ENCODE measurements around the gene CHMP1A. TPM values are rescaled to one million over a fixed set of nuclear protein-coding genes. Genes with fewer than 3 reads are reported as not detected.

The CHMP1A gene
- total RNA-seq, 1 experiment from 2014 or later = 59.7 TPM

DNA sequence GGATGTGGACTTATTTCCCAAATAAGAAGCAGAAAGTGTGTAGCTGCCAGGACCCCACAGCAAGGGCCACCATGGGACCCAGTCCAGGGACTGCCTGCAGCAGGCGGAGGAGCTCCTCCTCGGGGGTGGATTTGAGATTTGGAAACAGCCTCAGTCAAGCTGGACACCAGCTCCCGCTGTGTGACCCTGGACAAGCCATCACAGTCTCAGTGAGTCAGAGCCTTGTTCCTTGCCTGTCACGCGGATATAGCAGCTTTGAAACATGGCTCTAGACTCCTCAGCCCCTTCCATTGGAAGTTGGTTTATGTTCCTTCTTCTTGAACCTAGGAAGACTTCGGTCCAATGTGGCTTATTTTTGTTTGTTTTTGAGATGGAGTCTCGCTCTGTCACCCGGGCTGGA is 56.6 kb downstream of the CHMP1A start:
- Mint-ChIP-seq H3K27me3 (ENCODE audit: insufficient read depth, unreplicated experiment) (no peaks in the 10 kb centered on the region), H3K4me1 (ENCODE audit: insufficient read depth, unreplicated experiment) (peaks cover 14% of the 10 kb centered on the region), H3K27ac (ENCODE audit: low read depth, unreplicated experiment) (no peak overlapping the region), H3K4me3 (ENCODE audit: unreplicated experiment) (no peak overlapping the region), H3K36me3 (ENCODE audit: insufficient read depth, unreplicated experiment) (peaks cover 6% of the 10 kb centered on the region), H3K9me3 (ENCODE audit: unreplicated experiment) (no peaks in the 10 kb centered on the region)
- BruUV-seq (replicated peaks) = no TSS peak
- ChIA-PET CTCF (interaction anchor here (0.6 to 2.4 kb wide), 6 partner anchors 9 to 41 kb away, joined by 3 to 18 read pairs (median 5); no protein-coding TSS in a partner anchor), POLR2A (interaction anchor here (0.6 to 2.1 kb wide), 6 partner anchors 12 to 846 kb away, joined by 3 to 5 read pairs (median 4); partner anchors contain the start of genes TCF25 and VPS9D1)
- intact Hi-C loops (cut with micrococcal nuclease) = no loop called here
- DNase-seq (ENCODE audit: unreplicated experiment) = peak; percentile 32
- TF ChIP-seq CTCF (IDR thresholded peaks at IDR 0.05; ENCODE audit: unreplicated experiment) = no peak

GRCh38 chr16:89600427-89600826 is 57.1 kb downstream of the CHMP1A start:
- CTCF ChIA-PET = interaction anchor here (0.7 to 2.4 kb wide), 5 partner anchors 15 to 262 kb away, joined by 3 to 18 read pairs (median 6); no protein-coding TSS in a partner anchor
- intact Hi-C loops (cut with micrococcal nuclease) = no loop called here
- no peak overlapping the region for H3K4me3 Mint-ChIP-seq (ENCODE audit: unreplicated experiment)

DNA sequence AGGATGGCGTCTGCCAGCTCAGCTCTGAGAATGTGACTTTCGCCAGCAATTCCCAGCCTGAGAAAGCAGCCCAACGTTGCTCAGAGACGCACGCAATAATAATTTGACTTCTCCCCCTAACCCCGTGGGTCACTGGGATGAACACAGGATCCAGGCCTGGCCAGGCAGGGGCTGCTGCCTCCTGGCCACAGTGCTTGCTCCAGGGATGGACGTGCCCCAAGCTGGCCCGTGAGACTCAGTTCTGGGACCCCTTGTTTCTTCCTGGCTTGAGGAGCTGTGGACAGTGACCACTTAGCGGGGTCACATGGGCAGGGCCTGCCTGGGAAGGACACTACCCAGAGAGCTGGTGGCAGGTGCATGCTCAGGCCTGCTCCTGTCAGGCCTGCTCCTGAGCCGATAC is 57.6 kb downstream of the CHMP1A start:
- H3K4me1 Mint-ChIP-seq (ENCODE audit: insufficient read depth, unreplicated experiment) = peaks cover 14% of the 10 kb centered on the region
- no peaks in the 10 kb centered on the region for H3K9me3 Mint-ChIP-seq (ENCODE audit: unreplicated experiment)
- no TSS peak for BruUV-seq (replicated peaks)
- H3K27ac Mint-ChIP-seq (ENCODE audit: low read depth, unreplicated experiment) = no peak overlapping the region
- TF ChIP-seq CTCF (IDR thresholded peaks at IDR 0.05; ENCODE audit: unreplicated experiment) = no peak
- peaks cover 6% of the 10 kb centered on the region for H3K36me3 Mint-ChIP-seq (ENCODE audit: insufficient read depth, unreplicated experiment)
- intact Hi-C loops (cut with micrococcal nuclease) = loop anchor here (2.0 kb wide), 1 partner anchor 41 kb away; no protein-coding TSS in a partner anchor
- DNase-seq (ENCODE audit: unreplicated experiment) = no peak
- no peaks in the 10 kb centered on the region for H3K27me3 Mint-ChIP-seq (ENCODE audit: insufficient read depth, unreplicated experiment)
- H3K4me3 Mint-ChIP-seq (ENCODE audit: unreplicated experiment) = no peak overlapping the region
- ChIA-PET CTCF (interaction anchor here (0.7 to 2.4 kb wide), 6 partner anchors 12 to 263 kb away, joined by 3 to 18 read pairs (median 4); no protein-coding TSS in a partner anchor), POLR2A (interaction anchor here (0.7 to 1.6 kb wide), 6 partner anchors 10 to 120 kb away, joined by 3 to 5 read pairs (median 4); partner anchors contain the start of gene VPS9D1)

More at GRCh38 chr16:89600427-89600826, 57.1 kb downstream of the CHMP1A start:
- POLR2A ChIA-PET = interaction anchor here (0.9 to 1.6 kb wide), 5 partner anchors 19 to 120 kb away, joined by 3 to 5 read pairs (median 4); partner anchors contain the start of gene VPS9D1
- H3K4me1 Mint-ChIP-seq (ENCODE audit: insufficient read depth, unreplicated experiment) = peaks cover 14% of the 10 kb centered on the region
- no peaks in the 10 kb centered on the region for H3K9me3 Mint-ChIP-seq (ENCODE audit: unreplicated experiment)
- H3K27me3 Mint-ChIP-seq (ENCODE audit: insufficient read depth, unreplicated experiment) = no peaks in the 10 kb centered on the region
- H3K36me3 Mint-ChIP-seq (ENCODE audit: insufficient read depth, unreplicated experiment) = peaks cover 6% of the 10 kb centered on the region
- TF ChIP-seq CTCF (IDR thresholded peaks at IDR 0.05; ENCODE audit: unreplicated experiment) = no peak
- no peak for DNase-seq (ENCODE audit: unreplicated experiment)
- no TSS peak for BruUV-seq (replicated peaks)
- H3K27ac Mint-ChIP-seq (ENCODE audit: low read depth, unreplicated experiment) = no peak overlapping the region

GRCh38 chr16:89599451-89599858 is 58.1 kb downstream of the CHMP1A start:
- no peaks in the 10 kb centered on the region for H3K9me3 Mint-ChIP-seq (ENCODE audit: unreplicated experiment)
- DNase-seq (ENCODE audit: unreplicated experiment) = peak; percentile 66
- ChIA-PET CTCF (interaction anchor here (0.7 to 2.4 kb wide), 5 partner anchors 12 to 263 kb away, joined by 3 to 18 read pairs (median 6); no protein-coding TSS in a partner anchor), POLR2A (interaction anchor here (0.7 to 1.6 kb wide), 5 partner anchors 10 to 42 kb away, joined by 3 to 5 read pairs (median 4); no protein-coding TSS in a partner anchor)
- no peak overlapping the region for H3K4me3 Mint-ChIP-seq (ENCODE audit: unreplicated experiment)
- BruUV-seq (replicated peaks) = no TSS peak
- intact Hi-C loops (cut with micrococcal nuclease) = loop anchor here (2.0 kb wide), 1 partner anchor 41 kb away; no protein-coding TSS in a partner anchor
- peak; percentile 47 for TF ChIP-seq CTCF (IDR thresholded peaks at IDR 0.05; ENCODE audit: unreplicated experiment)
- H3K36me3 Mint-ChIP-seq (ENCODE audit: insufficient read depth, unreplicated experiment) = peaks cover 6% of the 10 kb centered on the region
- H3K27me3 Mint-ChIP-seq (ENCODE audit: insufficient read depth, unreplicated experiment) = no peaks in the 10 kb centered on the region
- H3K4me1 Mint-ChIP-seq (ENCODE audit: insufficient read depth, unreplicated experiment) = peaks cover 14% of the 10 kb centered on the region
- no peak overlapping the region for H3K27ac Mint-ChIP-seq (ENCODE audit: low read depth, unreplicated experiment)

All from MCF 10A (cell line).